HG03139 (cell line): ENCODE measurements around the gene TBC1D14.
A peak's percentile ranks its signal among the peaks of the same experiment; 100 is the strongest.
"Not testable (repeated sequence)": the region's sequence is repeated elsewhere in the genome, so short reads cannot be mapped to it uniquely, and the experiment has no call there.

Experiments
- ATAC-seq: cut with Tn5 transposase; IDR thresholded peaks from one replicate; pipeline ENCODE4 v1.9.1; 2021; ENCODE audit not compliant: unreplicated experiment

The TBC1D14 gene

GRCh38 chr4:6909970-6910339, 329 bp downstream of the TBC1D14 start:
- ATAC-seq, result peak; percentile 35

- ATAC-seq, result no peak
Observed at GRCh38 chr4:6910340-6910959, 824 bp downstream of the TBC1D14 start.

- ATAC-seq, result no peak
Observed at GRCh38 chr4:6910960-6911874, 1.6 kb downstream of the TBC1D14 start.

- not testable (repeated sequence) for ATAC-seq
Observed at GRCh38 chr4:6911917-6912316, 2.3 kb downstream of the TBC1D14 start.

- ATAC-seq, result no peak
Observed at GRCh38 chr4:6912441-6912840, 2.8 kb downstream of the TBC1D14 start.

GRCh38 chr4:6913350-6913905, 3.8 kb downstream of the TBC1D14 start:
- no peak for ATAC-seq

- no peak for ATAC-seq
Observed at GRCh38 chr4:6914448-6914847, 4.8 kb downstream of the TBC1D14 start.

GRCh38 chr4:6915041-6916005, 5.7 kb downstream of the TBC1D14 start:
- no peak for ATAC-seq

- ATAC-seq, result no peak
Observed at GRCh38 chr4:6916069-6916586, 6.5 kb downstream of the TBC1D14 start.

GRCh38 chr4:6916587-6917460, 7.2 kb downstream of the TBC1D14 start:
- no peak for ATAC-seq

GRCh38 chr4:6917461-6918271, 8.0 kb downstream of the TBC1D14 start:
- peak; percentile 87 for ATAC-seq

- ATAC-seq, result no peak
Observed at GRCh38 chr4:6918338-6918737, 8.7 kb downstream of the TBC1D14 start.

- no peak for ATAC-seq
Observed at GRCh38 chr4:6920171-6920570, 10.5 kb downstream of the TBC1D14 start.

GRCh38 chr4:6923507-6923906, 13.9 kb downstream of the TBC1D14 start:
- ATAC-seq, result no peak

- ATAC-seq, result no peak
Observed at GRCh38 chr4:6924361-6924779, 14.7 kb downstream of the TBC1D14 start.

- ATAC-seq, result no peak
Observed at GRCh38 chr4:6925357-6925836, 15.8 kb downstream of the TBC1D14 start.

- no peak for ATAC-seq
Observed at GRCh38 chr4:6926081-6926480, 16.5 kb downstream of the TBC1D14 start.

GRCh38 chr4:6926681-6927478, 17.3 kb downstream of the TBC1D14 start:
- ATAC-seq, result no peak
